AG04450 (cell line): Measurements from ENCODE around the gene XXYLT1. TPM values are rescaled to one million over a fixed set of nuclear protein-coding genes. Genes with fewer than 3 reads are reported as not detected.

ENCODE experiments used
- CTCF ChIA-PET: fragments of 300-600, 350-600 bp; formaldehyde crosslinking; extraction: SDS; loops from one replicate; lab custom pipeline; 2022; ENCODE audit warnings: antibody characterized with exemption, inconsistent platforms; lab: Charles Lee
- POLR2A ChIA-PET: fragments of 350-600 bp; formaldehyde crosslinking; extraction: SDS; loops from one replicate; lab custom pipeline; 2021; ENCODE audit warnings: antibody characterized with exemption, inconsistent platforms; lab: Yijun Ruan, JAX
- DNase-seq: peaks from one replicate; pipeline ENCODE4 v3.0.0-alpha.2; 2011; ENCODE audit warnings: low read depth, low spot score
- H3K27ac ChIP-seq: one replicate; pipeline ENCODE4 v1.5.1; 2012; ENCODE audit warnings: low read depth, low read length, control low read depth
- H3K27me3 ChIP-seq: one replicate; pipeline ENCODE4 v1.6.0; 2012; ENCODE audit warnings: low read length; ENCODE audit not compliant: control insufficient read depth, insufficient read depth
- H3K4me3 ChIP-seq: 2 replicates; pipeline ENCODE4 v1.5.1; 2011; ENCODE audit warnings: mild to moderate bottlenecking, low read depth, low read length, control low read depth
- H3K9me3 ChIP-seq: 2 replicates; pipeline ENCODE4 v1.5.1; 2012; ENCODE audit warnings: low read length; ENCODE audit not compliant: control insufficient read depth, insufficient read depth
- polyA plus RNA-seq: library from polyadenylated mRNA; depleted of rRNA; stranded (reverse); fragments of >200 nt; gene quantifications from 2 replicates; pipeline ENCODE4 v1.2.3, GENCODE V29; 2011
- TF ChIP-seq, protein P1 (sequence below): IDR thresholded peaks from 2 replicates; pipeline ENCODE4 v1.5.1; 2011; ENCODE audit warnings: low read depth, low read length, control low read depth, inconsistent platforms

The XXYLT1 gene
- polyA plus RNA-seq, 1 experiment = 16.5 TPM

DNA sequence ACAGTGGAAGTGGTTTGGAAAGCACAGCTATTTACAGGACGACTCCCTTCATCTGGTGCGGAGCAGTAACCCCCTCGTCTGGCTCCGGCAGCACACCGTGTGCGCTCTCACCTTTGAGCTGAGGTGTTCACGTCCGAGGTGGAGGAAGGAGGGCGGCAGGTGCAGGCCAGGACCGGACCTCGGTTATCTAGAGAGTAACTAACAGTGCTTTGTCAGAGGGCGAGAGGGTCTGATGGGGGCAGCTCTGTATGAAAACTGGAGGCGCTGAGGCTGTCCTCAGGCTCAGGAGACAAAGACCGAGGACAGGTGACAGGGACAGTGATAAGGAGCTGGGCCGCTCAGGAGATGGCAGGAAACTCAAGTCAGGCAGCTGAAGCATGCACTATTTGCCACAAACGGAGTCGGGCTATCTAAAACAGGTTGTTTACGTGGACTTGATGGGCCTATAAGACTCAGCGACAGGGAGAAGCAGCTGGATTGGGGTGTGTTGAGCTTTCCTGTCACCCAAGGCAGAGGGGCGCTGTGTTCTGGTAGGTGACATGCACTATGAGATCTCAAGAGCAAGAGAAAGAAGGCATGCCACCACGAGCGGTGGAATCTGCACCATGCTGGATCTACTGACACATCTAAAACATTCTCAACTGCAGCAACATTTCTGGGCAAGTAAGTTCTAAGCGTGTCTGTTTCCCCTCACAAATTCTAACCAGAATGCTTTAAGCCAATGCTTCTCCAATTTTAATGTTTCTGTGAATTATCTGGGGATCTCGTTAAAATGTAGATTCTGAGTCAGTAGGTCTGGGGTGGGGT, 155.2 kb downstream of the XXYLT1 start:
- H3K9me3 ChIP-seq = peaks cover 3% of the 10 kb centered on the region; the same call in 1 of the 2 replicates
- H3K27ac ChIP-seq = no peak overlapping the region
- ChIA-PET POLR2A (no interaction called here), CTCF (interaction anchor here (2.7 kb wide), 1 partner anchor 9 kb away, joined by 14 read pairs; no protein-coding TSS in a partner anchor)
- H3K4me3 ChIP-seq = no peak overlapping the region
- TF ChIP-seq, protein P1, sequence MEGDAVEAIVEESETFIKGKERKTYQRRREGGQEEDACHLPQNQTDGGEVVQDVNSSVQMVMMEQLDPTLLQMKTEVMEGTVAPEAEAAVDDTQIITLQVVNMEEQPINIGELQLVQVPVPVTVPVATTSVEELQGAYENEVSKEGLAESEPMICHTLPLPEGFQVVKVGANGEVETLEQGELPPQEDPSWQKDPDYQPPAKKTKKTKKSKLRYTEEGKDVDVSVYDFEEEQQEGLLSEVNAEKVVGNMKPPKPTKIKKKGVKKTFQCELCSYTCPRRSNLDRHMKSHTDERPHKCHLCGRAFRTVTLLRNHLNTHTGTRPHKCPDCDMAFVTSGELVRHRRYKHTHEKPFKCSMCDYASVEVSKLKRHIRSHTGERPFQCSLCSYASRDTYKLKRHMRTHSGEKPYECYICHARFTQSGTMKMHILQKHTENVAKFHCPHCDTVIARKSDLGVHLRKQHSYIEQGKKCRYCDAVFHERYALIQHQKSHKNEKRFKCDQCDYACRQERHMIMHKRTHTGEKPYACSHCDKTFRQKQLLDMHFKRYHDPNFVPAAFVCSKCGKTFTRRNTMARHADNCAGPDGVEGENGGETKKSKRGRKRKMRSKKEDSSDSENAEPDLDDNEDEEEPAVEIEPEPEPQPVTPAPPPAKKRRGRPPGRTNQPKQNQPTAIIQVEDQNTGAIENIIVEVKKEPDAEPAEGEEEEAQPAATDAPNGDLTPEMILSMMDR = no peak
- no peak for DNase-seq
- H3K27me3 ChIP-seq = no peaks in the 10 kb centered on the region

DNA sequence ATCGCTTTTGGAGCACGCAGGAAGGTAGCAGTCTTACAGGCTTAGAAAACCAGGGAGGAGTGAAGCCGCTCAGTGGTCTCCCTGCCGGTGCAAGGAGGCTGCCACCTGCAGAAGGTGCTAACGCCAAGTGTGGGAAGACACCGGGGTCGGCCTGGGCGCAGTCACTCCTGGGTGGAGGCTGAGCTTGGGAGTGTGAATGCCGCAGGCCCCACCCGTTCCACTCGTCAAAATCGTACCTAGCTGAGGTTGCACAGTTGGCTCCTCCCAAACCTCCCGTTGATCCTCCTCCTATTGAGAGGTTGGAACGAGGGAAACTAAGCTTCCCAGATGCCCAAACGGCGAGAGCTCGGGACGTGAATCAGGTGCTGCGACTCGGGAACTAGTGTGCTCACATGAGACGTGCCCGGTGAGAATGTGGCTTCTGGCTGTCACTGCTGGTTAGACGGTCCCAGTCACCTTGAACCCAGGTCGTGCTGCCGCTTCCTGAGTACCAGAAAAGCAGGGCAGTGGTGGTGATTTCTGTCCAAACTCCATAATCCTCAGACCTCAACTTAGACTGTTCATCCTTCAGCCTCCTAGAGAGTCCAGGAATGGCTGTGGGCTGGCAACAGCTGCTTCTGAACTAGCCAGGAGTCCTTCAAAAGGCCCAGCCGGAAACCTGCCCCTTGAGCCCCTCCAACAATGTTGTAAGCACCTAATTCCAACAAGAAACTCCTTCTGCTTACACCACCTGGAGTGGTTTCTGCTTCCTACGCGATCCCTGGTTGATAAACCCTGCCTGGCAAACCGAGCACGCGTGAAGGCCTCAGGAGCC, 156.0 kb downstream of the XXYLT1 start:
- DNase-seq = no peak
- TF ChIP-seq, protein P1 = no peak
- Histone ChIP-seq H3K27ac (no peak overlapping the region), H3K9me3 (peaks cover 3% of the 10 kb centered on the region; the same call in 1 of the 2 replicates), H3K27me3 (no peaks in the 10 kb centered on the region), H3K4me3 (no peak overlapping the region)
- ChIA-PET CTCF (interaction anchor here (2.7 kb wide), 1 partner anchor 9 kb away, joined by 14 read pairs; no protein-coding TSS in a partner anchor), POLR2A (no interaction called here)

DNA sequence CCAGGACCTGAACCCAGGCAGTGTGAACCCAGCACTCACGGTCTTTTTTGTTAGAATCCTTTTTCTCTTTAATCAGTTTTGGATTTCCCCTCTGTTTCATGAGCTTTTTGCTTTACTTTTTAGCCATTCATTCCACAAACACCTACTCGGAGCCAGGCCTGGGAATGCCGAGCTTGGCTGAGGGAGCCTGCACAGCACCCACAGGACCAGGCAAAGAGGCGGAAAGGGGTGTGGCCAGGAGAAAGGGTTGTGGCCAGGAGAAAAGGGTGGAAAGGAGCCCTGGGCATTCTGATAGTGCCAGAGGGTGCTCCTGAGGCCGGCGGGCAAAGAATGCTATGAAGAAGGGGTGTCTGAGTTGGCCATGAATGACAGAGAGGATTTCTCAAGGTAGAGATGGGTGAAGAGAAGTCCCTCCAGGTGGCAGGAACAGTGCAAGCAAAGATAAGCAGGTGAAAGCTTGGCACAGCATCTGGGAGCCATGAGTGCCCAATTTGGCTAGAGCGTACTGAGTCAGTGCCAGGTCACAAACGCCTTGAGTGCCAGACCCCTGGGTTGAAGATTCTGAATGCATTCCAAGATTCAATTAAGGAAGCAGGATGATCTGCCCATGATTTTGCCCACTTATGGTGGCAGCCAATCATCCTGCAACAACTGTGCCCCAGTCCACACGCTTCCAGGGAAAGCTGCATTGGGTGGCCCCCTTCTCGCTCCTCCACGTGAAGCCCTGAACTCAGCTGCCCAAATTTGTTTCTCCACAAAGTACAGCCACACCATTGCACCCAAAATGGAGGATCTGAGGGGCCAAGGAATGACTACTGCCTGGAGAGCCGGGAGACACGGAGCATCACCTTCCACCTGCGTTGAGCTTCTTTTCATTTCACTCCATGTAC, 157.2 kb downstream of the XXYLT1 start:
- peaks cover 3% of the 10 kb centered on the region; the same call in 1 of the 2 replicates for H3K9me3 ChIP-seq
- ChIA-PET CTCF (interaction anchor here (1.2 to 2.7 kb wide), 2 partner anchors 7 to 431 kb away, joined by 4 to 14 read pairs; no protein-coding TSS in a partner anchor), POLR2A (no interaction called here)
- no peak overlapping the region for H3K4me3 ChIP-seq
- TF ChIP-seq, protein P1 = no peak
- no peak overlapping the region for H3K27ac ChIP-seq
- H3K27me3 ChIP-seq = no peaks in the 10 kb centered on the region
- DNase-seq = no peak

DNA sequence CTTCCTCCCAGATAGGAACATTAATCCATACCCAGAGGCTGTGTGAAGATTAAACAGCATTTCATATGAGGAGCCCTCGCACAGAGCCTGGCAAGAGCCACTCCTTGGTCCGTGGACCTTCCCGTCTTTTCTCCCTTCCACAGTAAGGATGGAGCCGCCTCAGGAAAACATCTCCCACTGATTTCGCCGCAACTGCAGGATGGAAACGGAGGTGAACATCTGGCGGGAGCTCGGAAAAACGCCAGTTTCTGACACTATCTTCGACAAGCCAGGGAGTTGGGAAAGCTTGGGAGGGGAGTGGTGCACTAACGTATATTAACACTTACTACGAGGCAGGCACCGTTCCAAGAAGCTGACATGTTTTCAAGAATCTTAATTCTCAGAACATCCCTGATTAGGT, 157.9 kb downstream of the XXYLT1 start:
- ChIA-PET CTCF (interaction anchor here (1.2 kb wide), 1 partner anchor 430 kb away, joined by 4 read pairs; no protein-coding TSS in a partner anchor), POLR2A (interaction anchor here (0.6 kb wide), 1 partner anchor 11 kb away, joined by 3 read pairs; no protein-coding TSS in a partner anchor)
- TF ChIP-seq, protein P1 = no peak
- Histone ChIP-seq H3K4me3 (no peak overlapping the region), H3K27ac (no peak overlapping the region), H3K27me3 (no peaks in the 10 kb centered on the region), H3K9me3 (peaks cover 3% of the 10 kb centered on the region; the same call in 1 of the 2 replicates)
- DNase-seq = no peak
